ENCODE data around the gene TRIM33. TPM values are rescaled to one million over a fixed set of nuclear protein-coding genes. Genes with fewer than 3 reads are reported as not detected.
A peak's percentile ranks its signal among the peaks of the same experiment; 100 is the strongest.

The TRIM33 gene
- total and polyA plus RNA-seq, 10 of the 15 experiments (the other 5 are each of a cell fraction or from before 2014, with no cell fraction given): 9.0 to 40.3 (median 22.0) TPM

DNA sequence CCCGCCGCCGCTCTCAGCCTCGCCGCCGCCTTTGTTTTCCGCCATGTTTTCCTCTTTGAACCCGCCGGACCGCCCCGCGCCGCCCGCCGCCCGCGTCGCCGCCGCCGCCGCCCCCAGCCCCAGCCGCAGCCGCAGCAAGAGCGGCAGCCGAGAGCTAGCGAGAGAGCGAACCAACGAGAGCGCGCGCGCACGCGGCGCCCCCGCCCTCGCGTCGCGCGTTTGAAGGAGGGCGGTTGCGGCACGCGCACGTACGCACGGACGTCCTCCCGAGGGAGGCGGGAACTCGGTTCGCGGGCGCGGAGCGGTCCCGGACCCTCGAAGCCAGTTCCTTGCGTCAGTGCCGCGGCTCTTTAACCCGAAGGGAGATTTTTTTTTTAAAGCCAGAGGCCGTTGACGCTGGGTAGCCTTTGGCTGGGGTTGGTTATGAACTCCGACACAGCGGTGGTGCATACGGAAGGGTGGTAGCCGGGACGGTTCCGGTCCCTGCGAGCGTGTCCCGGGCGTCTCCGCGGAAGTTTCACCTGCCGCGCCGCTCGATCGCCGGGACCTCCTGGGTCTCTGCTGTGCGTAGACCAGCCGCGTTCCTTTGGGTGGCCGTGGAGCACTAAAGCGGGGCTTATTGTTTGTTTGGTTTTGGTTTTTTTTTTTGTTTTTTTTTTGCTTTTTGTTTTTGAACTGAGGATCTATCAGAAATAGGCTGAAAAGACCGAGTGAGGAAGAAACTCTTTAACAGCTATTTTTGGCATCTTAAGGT, at the start of gene TRIM33 (continued):
- no peak for TF ChIP-seq RCOR1 (conservative IDR thresholded peaks at IDR 0.05; ENCODE audit: low read depth, low read length)
- TF ChIP-seq SP1 (IDR thresholded peaks at IDR 0.05; ENCODE audit: low read depth, low read length): peak; percentile 40
- peak; percentile 71 for TF ChIP-seq IKZF1 (conservative IDR thresholded peaks at IDR 0.05)
- peak; percentile 20; the same call in 1 of the 2 replicates for TF ChIP-seq MTA2 (IDR thresholded peaks at IDR 0.05; ENCODE audit: low read depth)
- TF ChIP-seq POLR2A (IDR thresholded peaks at IDR 0.05; ENCODE audit: low read depth, low read length): peak; percentile 85
- TF ChIP-seq ZBTB33 (IDR thresholded peaks at IDR 0.05): no peak
- no peak; the same call in 1 of the 2 replicates for TF ChIP-seq MAX (IDR thresholded peaks at IDR 0.05; ENCODE audit: low read depth, low read length)
- no peak; the same call in none of the 2 replicates for TF ChIP-seq GATAD2B (conservative IDR thresholded peaks at IDR 0.05; ENCODE audit: low read depth)
- no peak for TF ChIP-seq CUX1 (IDR thresholded peaks at IDR 0.05; ENCODE audit: insufficient replicate concordance, low read depth, low read length)
- TF ChIP-seq USF2 (IDR thresholded peaks at IDR 0.05; ENCODE audit: borderline replicate concordance, low read depth, low read length): no peak; the same call in 1 of the 2 replicates
- TF ChIP-seq SIN3A (IDR thresholded peaks at IDR 0.05; ENCODE audit: low read depth, low read length): no peak; the same call in 1 of the 2 replicates
- no peak for TF ChIP-seq ZBED1 (IDR thresholded peaks at IDR 0.05; ENCODE audit: borderline replicate concordance)
- peak; percentile 66 for TF ChIP-seq ATF7 (IDR thresholded peaks at IDR 0.05; ENCODE audit: low read depth)
- TF ChIP-seq POLR2AphosphoS5 (IDR thresholded peaks at IDR 0.05; ENCODE audit: low read length): peak; percentile 93
- TF ChIP-seq, protein P1, sequence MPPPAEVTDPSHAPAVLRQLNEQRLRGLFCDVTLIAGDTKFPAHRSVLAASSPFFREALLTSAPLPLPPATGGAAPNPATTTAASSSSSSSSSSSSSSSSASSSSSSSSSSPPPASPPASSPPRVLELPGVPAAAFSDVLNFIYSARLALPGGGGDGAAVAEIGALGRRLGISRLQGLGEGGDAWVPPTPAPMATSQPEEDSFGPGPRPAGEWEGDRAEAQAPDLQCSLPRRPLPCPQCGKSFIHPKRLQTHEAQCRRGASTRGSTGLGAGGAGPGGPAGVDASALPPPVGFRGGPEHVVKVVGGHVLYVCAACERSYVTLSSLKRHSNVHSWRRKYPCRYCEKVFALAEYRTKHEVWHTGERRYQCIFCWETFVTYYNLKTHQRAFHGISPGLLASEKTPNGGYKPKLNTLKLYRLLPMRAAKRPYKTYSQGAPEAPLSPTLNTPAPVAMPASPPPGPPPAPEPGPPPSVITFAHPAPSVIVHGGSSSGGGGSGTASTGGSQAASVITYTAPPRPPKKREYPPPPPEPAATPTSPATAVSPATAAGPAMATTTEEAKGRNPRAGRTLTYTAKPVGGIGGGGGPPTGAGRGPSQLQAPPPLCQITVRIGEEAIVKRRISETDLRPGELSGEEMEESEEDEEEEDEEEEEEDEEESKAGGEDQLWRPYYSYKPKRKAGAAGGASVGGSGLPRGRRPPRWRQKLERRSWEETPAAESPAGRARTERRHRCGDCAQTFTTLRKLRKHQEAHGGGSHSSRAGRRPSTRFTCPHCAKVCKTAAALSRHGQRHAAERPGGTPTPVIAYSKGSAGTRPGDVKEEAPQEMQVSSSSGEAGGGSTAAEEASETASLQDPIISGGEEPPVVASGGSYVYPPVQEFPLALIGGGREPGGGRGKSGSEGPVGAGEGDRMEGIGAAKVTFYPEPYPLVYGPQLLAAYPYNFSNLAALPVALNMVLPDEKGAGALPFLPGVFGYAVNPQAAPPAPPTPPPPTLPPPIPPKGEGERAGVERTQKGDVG (CRISPR knock-in tag; IDR thresholded peaks at IDR 0.05): no peak
- TF ChIP-seq EGR1 (IDR thresholded peaks at IDR 0.05; ENCODE audit: borderline replicate concordance in 1 of 2, low read depth in 2 of 2, low read length in 2 of 2): peak; percentile 83 to 99
- no peak for TF ChIP-seq NFYB (IDR thresholded peaks at IDR 0.05; ENCODE audit: insufficient read depth, low read depth, low read length)
